H1 (cell line): ENCODE data around the gene VOPP1. TPM values are rescaled to one million over a fixed set of nuclear protein-coding genes. Genes with fewer than 3 reads are reported as not detected.

Experiments used
- CTCF ChIA-PET: fragments of 300-600 bp; sonication (Branson Sonifier 250); formaldehyde crosslinking; loops from one replicate; lab custom pipeline; 2021; ENCODE audit not compliant: partially characterized antibody; lab: Charles Lee
- POLR2A ChIA-PET: fragments of 300-600 bp; sonication (Branson Sonifier 250); formaldehyde crosslinking; loops from one replicate; lab custom pipeline; 2021; ENCODE audit warnings: inconsistent platforms; ENCODE audit not compliant: partially characterized antibody; lab: Charles Lee
- DNase-seq, 2 experiments: peaks; one replicate each; pipeline versions ENCODE4 v3.0.0 to v3.0.0-alpha.2; 2010 to 2022; ENCODE audit warnings: low spot score in 2 of 2, low read depth in 1 of 2, mixed read lengths in 1 of 2
- FAIRE-seq: peaks from 2 replicates; lab custom pipeline; 2011; peaks lifted over from hg19 to GRCh38; lab: Jason Lieb, UNC
- H2AFZ ChIP-seq: 2 replicates; pipeline ENCODE4 v1.8.1; 2012; ENCODE audit warnings: low read length, inconsistent platforms
- H2AK5ac ChIP-seq: 2 replicates; pipeline ENCODE4 v1.6.1; 2013; ENCODE audit warnings: low read depth, low read length
- H2BK120ac ChIP-seq: replicated peaks from 2 replicates; pipeline ENCODE3; 2013; ENCODE audit warnings: low read depth, low read length, inconsistent platforms
- H2BK12ac ChIP-seq: 2 replicates; pipeline ENCODE4 v1.6.1; 2013; ENCODE audit warnings: low read depth, low read length
- H2BK15ac ChIP-seq: 2 replicates; pipeline ENCODE4 v1.6.1; 2013; ENCODE audit warnings: low read length
- H2BK20ac ChIP-seq: 2 replicates; pipeline ENCODE4 v1.6.1; 2013; ENCODE audit warnings: low read length
- H2BK5ac ChIP-seq: 2 replicates; pipeline ENCODE4 v1.6.1; 2013; ENCODE audit warnings: low read depth, low read length
- H3K14ac ChIP-seq: 2 replicates; pipeline ENCODE4 v1.6.1; 2013; ENCODE audit warnings: inconsistent platforms; ENCODE audit not compliant: insufficient read length
- H3K18ac ChIP-seq: 2 replicates; pipeline ENCODE4 v1.6.1; 2013; ENCODE audit warnings: low read length; ENCODE audit errors: extremely low read depth
- H3K23ac ChIP-seq: 2 replicates; pipeline ENCODE4 v1.6.1; 2013; ENCODE audit warnings: inconsistent platforms; ENCODE audit not compliant: insufficient read length
- H3K23me2 ChIP-seq: 2 replicates; pipeline ENCODE4 v1.6.1; 2013; ENCODE audit warnings: low read depth, low read length
- H3K27ac ChIP-seq: 2 replicates; pipeline ENCODE4 v1.6.1; 2011; ENCODE audit warnings: low read depth, low read length, inconsistent platforms
- H3K27me3 ChIP-seq, 4 experiments: replicated peaks in 1 of 4; 1 replicate in 1 of 4; 2 replicates in 3 of 4; pipeline versions ENCODE4 v1.6.1 to v1.8.1; 2011 to 2013; ENCODE audit warnings: low read length in 3 of 4, mild to moderate bottlenecking in 3 of 4, inconsistent platforms in 2 of 4, mixed read lengths in 2 of 4, moderate library complexity in 1 of 4; ENCODE audit not compliant: control insufficient read depth in 3 of 4, insufficient read depth in 3 of 4; ENCODE audit errors: extremely low read depth in 1 of 4
- H3K36me3 ChIP-seq, 4 experiments: 2 replicates each; pipeline versions ENCODE4 v1.6.1 to v1.8.1; 2011 to 2013; ENCODE audit warnings: mild to moderate bottlenecking in 4 of 4, low read length in 3 of 4, moderate library complexity in 2 of 4, control low read depth in 1 of 4, inconsistent platforms in 1 of 4; ENCODE audit not compliant: insufficient read depth in 4 of 4, control insufficient read depth in 2 of 4
- H3K4ac ChIP-seq: replicated peaks from 2 replicates; pipeline ENCODE3; 2013; ENCODE audit warnings: low read length, low read depth, mixed read lengths, inconsistent platforms; ENCODE audit not compliant: insufficient read length
- H3K4me1 ChIP-seq, 4 experiments: replicated peaks in 1 of 4; 1 replicate in 1 of 4; 2 replicates in 3 of 4; pipeline versions ENCODE4 v1.6.1 to v1.8.1; 2011 to 2013; ENCODE audit warnings: low read length in 3 of 4, inconsistent platforms in 2 of 4, mixed read lengths in 1 of 4; ENCODE audit not compliant: insufficient read depth in 4 of 4, control insufficient read depth in 3 of 4
- H3K4me2 ChIP-seq, 2 experiments: 2 replicates each; pipeline versions ENCODE4 v1.6.1 to v1.8.1; 2011 to 2013; ENCODE audit warnings: low read depth in 2 of 2, low read length in 2 of 2, control low read depth in 1 of 2, inconsistent platforms in 1 of 2, mild to moderate bottlenecking in 1 of 2; ENCODE audit not compliant: insufficient read depth in 1 of 2
- H3K4me3 ChIP-seq, 4 experiments: fragments of 200-600, 300-600 bp in 1 of 4; sonication (generic), shearing (Covaris generic), sonication (Bioruptor Twin) in 1 of 4; 2 replicates each; pipeline versions ENCODE4 v1.5.1 to v1.8.1; 2011 to 2016; ENCODE audit warnings: low read length in 4 of 4, low read depth in 3 of 4, control low read depth in 2 of 4, inconsistent platforms in 2 of 4, mild to moderate bottlenecking in 2 of 4, mixed read lengths in 1 of 4, moderate library complexity in 1 of 4; ENCODE audit not compliant: insufficient read depth in 2 of 4; ENCODE audit errors: extremely low read depth in 1 of 4
- H3K56ac ChIP-seq: replicated peaks from 2 replicates; pipeline ENCODE3; 2013; ENCODE audit warnings: low read depth, mild to moderate bottlenecking, mixed read lengths, low read length, inconsistent platforms; ENCODE audit not compliant: insufficient read length
- H3K79me1 ChIP-seq: 2 replicates; pipeline ENCODE4 v1.6.1; 2013; ENCODE audit warnings: low read depth, low read length, control low read depth
- H3K79me2 ChIP-seq, 2 experiments: 2 replicates each; pipeline versions ENCODE4 v1.6.1 to v1.8.1; 2012 to 2013; ENCODE audit warnings: low read length in 2 of 2, mild to moderate bottlenecking in 2 of 2, inconsistent platforms in 1 of 2; ENCODE audit not compliant: insufficient read depth in 2 of 2, control insufficient read depth in 1 of 2
- H3K9ac ChIP-seq, 4 experiments: replicated peaks in 1 of 4; 1 replicate in 1 of 4; 2 replicates in 3 of 4; pipeline versions ENCODE4 v1.6.1 to v1.8.1; 2011 to 2013; ENCODE audit warnings: low read depth in 3 of 4, low read length in 3 of 4, control low read depth in 2 of 4, mild to moderate bottlenecking in 2 of 4, moderate library complexity in 2 of 4, inconsistent platforms in 1 of 4; ENCODE audit errors: extremely low read depth in 1 of 4
- H3K9me3 ChIP-seq, 2 experiments: 2 replicates each; pipeline versions ENCODE4 v1.6.1 to v1.8.1; 2012 to 2013; ENCODE audit warnings: mild to moderate bottlenecking in 2 of 2, moderate library complexity in 2 of 2, control low read depth in 1 of 2, inconsistent platforms in 1 of 2, low read depth in 1 of 2, low read length in 1 of 2, mixed read lengths in 1 of 2; ENCODE audit not compliant: insufficient read depth in 2 of 2
- H4K20me1 ChIP-seq, 2 experiments: replicated peaks in 1 of 2; 2 replicates each; pipeline versions ENCODE3 to v1.8.1; 2011 to 2013; ENCODE audit warnings: inconsistent platforms in 2 of 2, low read length in 2 of 2, mild to moderate bottlenecking in 1 of 2; ENCODE audit not compliant: insufficient read depth in 2 of 2, control insufficient read depth in 1 of 2
- H4K5ac ChIP-seq: 2 replicates; pipeline ENCODE4 v1.6.1; 2013; ENCODE audit warnings: low read length, low read depth, mixed read lengths, inconsistent platforms; ENCODE audit not compliant: insufficient read length
- H4K8ac ChIP-seq: 2 replicates; pipeline ENCODE4 v1.8.0; 2013; ENCODE audit warnings: mild to moderate bottlenecking, moderate library complexity, low read length, inconsistent platforms; ENCODE audit not compliant: insufficient read depth; ENCODE audit errors: extremely low read depth
- H4K91ac ChIP-seq: replicated peaks from 2 replicates; pipeline ENCODE3; 2013; ENCODE audit warnings: low read length, mixed read lengths, inconsistent platforms; ENCODE audit not compliant: insufficient read length
- CHD1 ChIP-seq: IDR thresholded peaks from 2 replicates; pipeline ENCODE4 v1.6.1; 2012; ENCODE audit warnings: low read depth, low read length, improper control_type of control experiment
- SIRT6 ChIP-seq: IDR thresholded peaks from one replicate; pipeline ENCODE4 v1.7.1; 2012; ENCODE audit warnings: low read length, inconsistent platforms
- ZNF274 ChIP-seq: IDR thresholded peaks from 2 replicates; pipeline ENCODE4 v1.7.0; 2012; ENCODE audit warnings: low read length, borderline replicate concordance; ENCODE audit errors: extremely low read depth
- WGBS, 2 experiments: shearing (Covaris generic) in 1 of 2; methylation state at CpG; one replicate each; pipeline versions ENCODE4 v1.1.6 to v1.1.7; 2013 to 2015; ENCODE audit warnings: low lambda C conversion rate in 2 of 2, mixed read lengths in 2 of 2, inconsistent platforms in 1 of 2, low coverage in 1 of 2, missing lambda C conversion rate in 1 of 2; ENCODE audit not compliant: insufficient replicate concordance in 2 of 2, insufficient coverage in 1 of 2, insufficient read length in 1 of 2; ENCODE audit errors: extremely low coverage in 1 of 2, missing lambda C conversion rate in 1 of 2; 5-methylcytosine and 5-hydroxymethylcytosine counted together
- polyA plus RNA-seq, 7 experiments: library from polyadenylated mRNA; depleted of rRNA in 3 of 7; stranded (reverse) in 5 of 7; unstranded in 2 of 7; fragments of >200 nt in 5 of 7; fragments of 200-250 nt in 2 of 7; gene quantifications; 1 replicate in 5 of 7; 2 replicates in 1 of 7; 4 replicates in 1 of 7; pipeline versions ENCODE4 v1.2.1 to v1.2.3, GENCODE V29; 2011 to 2013; ENCODE audit warnings: missing spikeins in 2 of 7, mixed read lengths in 2 of 7
- total RNA-seq: library from RNA; stranded (reverse); fragmentation: NEBNext Ultra II Directional; extraction: Animal tissue kit (Norgen Biotek cat#: 25700); gene quantifications from 2 replicates; pipeline ENCODE4 v1.2.1, GENCODE V29; 2021

VOPP1 gene
- total and polyA plus RNA-seq, 2 of the 8 experiments (the other 6 are each of a cell fraction or from before 2014, with no cell fraction given) = 44.7 to 83.0 TPM

GRCh38 chr7:55490099-55490498 is 82.2 kb downstream of the VOPP1 start:
- DNase-seq (no peak), FAIRE-seq (no peak)
- Histone ChIP-seq H3K4me3 (no peak overlapping the region), H4K5ac (no peak overlapping the region), H3K9ac (no peak overlapping the region), H3K4me1 (no peaks in the 10 kb centered on the region), H3K18ac (no peak overlapping the region), H3K36me3 (peaks cover 0 to 7% (median 2%) of the 10 kb centered on the region in 4 experiments; a peak in 4 of 8 replicates), H3K56ac (no peak overlapping the region), H3K23ac (no peak overlapping the region), H2AK5ac (no peak overlapping the region), H2BK120ac (no peak overlapping the region), H2BK15ac (no peak overlapping the region), H3K14ac (no peak overlapping the region), H3K27ac (no peak overlapping the region), H3K79me1 (no peaks in the 10 kb centered on the region; the same call in 1 of the 2 replicates), H3K79me2 (no peaks in the 10 kb centered on the region), H3K4me2 (no peak overlapping the region), H3K9me3 (no peaks in the 10 kb centered on the region), H2AFZ (no peak overlapping the region), H4K20me1 (peaks cover 3 to 7% of the 10 kb centered on the region in 2 experiments), H3K4ac (no peak overlapping the region), H4K91ac (no peak overlapping the region), H3K27me3 (no peaks in the 10 kb centered on the region), H2BK20ac (no peak overlapping the region), H2BK12ac (no peak overlapping the region), H4K8ac (no peak overlapping the region), H2BK5ac (no peak overlapping the region), H3K23me2 (no peaks in the 10 kb centered on the region)
- POLR2A ChIA-PET = interaction anchor here (0.6 to 0.8 kb wide), 2 partner anchors 16 to 27 kb away, joined by 3 read pairs; no protein-coding TSS in a partner anchor
- CTCF ChIA-PET = interaction anchor here (1.4 kb wide), 1 partner anchor 56 kb away, joined by 4 read pairs; no protein-coding TSS in a partner anchor
- WGBS, 2 experiments = 97% methylated on average over 5 of the region's 5 CpGs; no CpG with 5 or more reads in 1 of the 2 experiments
- TF ChIP-seq CHD1 = no peak
- no peak for TF ChIP-seq ZNF274
- no peak for TF ChIP-seq SIRT6
